ENCODE data around the gene GLP2R. TPM values are rescaled to one million over a fixed set of nuclear protein-coding genes. Genes with fewer than 3 reads are reported as not detected.

The GLP2R gene
- total RNA-seq, 1 experiment from 2014 or later = 106 TPM

Other genes starting within 250 kb of the GLP2R start
- 0.22 TPM in 1 of 2 replicates, not detected in the other for gene CFAP52, start 249.3 kb upstream of the GLP2R start, total RNA-seq (2014; rRNA removed; shearing (Covaris generic))
- gene USP43, start 180.4 kb upstream of the GLP2R start, total RNA-seq (2014; rRNA removed; shearing (Covaris generic)) = 7.7 and 8.3 TPM in 2 replicates
- not detected in 2 replicates for gene DHRS7C, start 34.3 kb upstream of the GLP2R start, total RNA-seq (2014; rRNA removed; shearing (Covaris generic))
- gene GSG1L2, start 3.8 kb upstream of the GLP2R start, total RNA-seq (2014; rRNA removed; shearing (Covaris generic)) = 7.3 and 10.3 TPM in 2 replicates
- not detected in 2 replicates for gene RCVRN, start 79.3 kb downstream of the GLP2R start, total RNA-seq (2014; rRNA removed; shearing (Covaris generic))